COLO668 (cell line): ENCODE results near the gene DLGAP4.

Experiments
- DNase-seq: peaks from one replicate; lab custom pipeline; 2025; ENCODE audit not compliant: unreplicated experiment; lab: John Stamatoyannopoulos, UW

DLGAP4 gene

GRCh38 chr20:36525620-36526365 is 219.7 kb downstream of the DLGAP4 start:
- no peak for DNase-seq

- no peak for DNase-seq
Observed at GRCh38 chr20:36526521-36527011, 220.4 kb downstream of the DLGAP4 start.

GRCh38 chr20:36527331-36528125 is 221.4 kb downstream of the DLGAP4 start:
- no peak for DNase-seq

GRCh38 chr20:36528176-36528874 is 222.2 kb downstream of the DLGAP4 start:
- DNase-seq, result no peak

- DNase-seq, result no peak
Observed at GRCh38 chr20:36528875-36529417, 222.8 kb downstream of the DLGAP4 start.

GRCh38 chr20:36532388-36532787 is 226.2 kb downstream of the DLGAP4 start:
- peak; percentile 70 for DNase-seq

- no peak for DNase-seq
Observed at GRCh38 chr20:36532822-36533221, 226.7 kb downstream of the DLGAP4 start.

- no peak for DNase-seq
Observed at GRCh38 chr20:36538026-36538722, 232.0 kb downstream of the DLGAP4 start.

GRCh38 chr20:36540551-36541211 is 234.5 kb downstream of the DLGAP4 start:
- DNase-seq, result no peak

- DNase-seq, result no peak
Observed at GRCh38 chr20:36541227-36541767, 235.2 kb downstream of the DLGAP4 start, which contains the start of gene MYL9. MYL9 (plus strand) TSS chr20:36541519; CDS start chr20:36544885, 3,366 bp downstream.

- DNase-seq, result peak; percentile 27
Observed at GRCh38 chr20:36541768-36542488, 235.8 kb downstream of the DLGAP4 start.

GRCh38 chr20:36542516-36543183 is 236.5 kb downstream of the DLGAP4 start:
- DNase-seq, result no peak

- no peak for DNase-seq
Observed at GRCh38 chr20:36543184-36544133, 237.3 kb downstream of the DLGAP4 start.

GRCh38 chr20:36544134-36545018 is 238.2 kb downstream of the DLGAP4 start:
- no peak for DNase-seq

- DNase-seq, result no peak
Observed at GRCh38 chr20:36546111-36546736, 240.1 kb downstream of the DLGAP4 start.
